Iris pigment epithelial cell (primary cell): Measurements from ENCODE around the gene PPT1.

Experiments
- DNase-seq: peaks from one replicate; pipeline ENCODE4 v3.0.0-alpha.2; 2011; ENCODE audit warnings: low read depth

Gene PPT1

GRCh38 chr1:40030528-40031135, 66.4 kb downstream of the PPT1 start:
- peak; percentile 72 for DNase-seq

GRCh38 chr1:40029608-40030007, 67.4 kb downstream of the PPT1 start:
- DNase-seq, result no peak

DNA sequence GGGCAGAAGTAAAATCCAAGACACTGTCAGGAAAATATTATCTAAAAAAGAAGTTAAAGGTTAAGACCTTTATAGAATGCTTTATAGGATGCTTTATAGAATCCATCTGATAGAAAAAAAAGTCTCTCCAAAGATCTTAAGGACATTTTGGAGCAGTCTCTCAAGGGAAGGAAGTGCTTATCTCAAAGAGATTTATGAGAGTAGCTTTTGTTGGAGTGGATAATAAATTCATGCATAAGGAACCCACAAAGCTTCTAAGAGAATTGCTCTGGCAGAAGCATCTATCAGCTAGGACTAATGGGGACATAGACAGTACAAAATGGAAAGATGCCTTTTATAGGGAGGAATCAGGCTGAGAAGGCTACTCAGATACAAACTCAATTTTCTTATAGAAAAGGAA, 69.4 kb downstream of the PPT1 start:
- no peak for DNase-seq

DNA sequence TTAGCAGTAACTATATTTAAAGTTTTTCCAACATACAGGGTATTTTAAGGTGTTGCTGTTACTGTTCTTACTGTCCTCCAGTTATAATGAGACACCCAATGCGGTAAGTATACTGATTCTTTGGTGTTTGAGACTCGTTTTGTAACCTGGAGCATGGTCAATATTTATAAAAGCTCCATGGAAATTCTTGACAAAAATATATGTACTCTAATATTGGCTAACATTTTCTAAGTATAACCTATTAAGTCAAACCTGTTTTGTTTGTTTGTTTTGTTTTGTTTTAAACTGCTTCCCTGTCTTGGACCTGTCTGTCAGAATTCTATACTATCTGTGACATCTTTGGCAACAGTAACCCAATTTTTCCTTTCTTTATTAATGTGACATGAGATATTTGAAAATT, 72.4 kb downstream of the PPT1 start:
- no peak for DNase-seq

GRCh38 chr1:40023379-40023944, 73.6 kb downstream of the PPT1 start:
- no peak for DNase-seq
